ENCODE measurements around the gene FCMR.
"Not testable (repeated sequence)": the region's sequence is repeated elsewhere in the genome, so short reads cannot be mapped to it uniquely, and the experiment has no call there.

FCMR gene

DNA sequence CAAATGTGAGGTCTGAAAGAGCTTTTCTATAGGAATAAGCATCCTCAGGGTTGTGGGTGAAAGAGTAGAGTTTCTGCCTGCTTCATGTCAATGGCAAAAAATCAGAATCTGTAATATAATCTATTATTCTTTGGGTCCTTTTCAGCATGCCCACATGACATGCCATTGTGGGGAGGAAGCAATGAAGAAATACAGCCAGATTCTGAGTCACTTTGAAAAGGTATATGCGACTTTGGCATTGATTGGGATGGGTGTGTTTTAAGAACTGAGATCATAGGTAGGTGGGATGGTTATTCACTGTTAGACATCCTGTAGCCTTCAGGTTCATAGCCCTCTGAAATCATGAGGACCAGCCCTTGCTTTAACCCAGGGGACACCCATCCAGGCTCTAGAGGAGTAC lies 54.5 kb downstream of the FCMR start:
- DNase-seq, result no peak

DNA sequence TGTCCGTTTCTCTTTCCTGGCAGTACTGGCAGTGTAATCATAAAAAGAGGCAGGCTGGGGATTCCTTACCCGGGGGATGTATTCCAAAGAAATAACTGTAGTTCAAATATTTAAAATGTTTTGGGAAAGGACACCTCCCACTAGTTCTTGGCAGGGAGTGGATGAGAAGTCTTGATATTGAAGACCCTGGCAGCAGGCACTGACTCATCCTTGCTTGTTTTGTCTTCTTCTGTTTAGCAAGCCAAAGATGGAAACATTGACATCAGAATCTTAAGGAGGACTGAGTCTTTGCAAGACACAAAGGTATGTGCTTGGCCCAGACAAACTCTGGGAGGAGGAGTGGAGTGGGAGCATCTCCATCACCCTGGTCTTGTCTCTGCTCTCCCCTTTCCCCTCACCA lies 55.7 kb downstream of the FCMR start:
- no peak for DNase-seq

DNA sequence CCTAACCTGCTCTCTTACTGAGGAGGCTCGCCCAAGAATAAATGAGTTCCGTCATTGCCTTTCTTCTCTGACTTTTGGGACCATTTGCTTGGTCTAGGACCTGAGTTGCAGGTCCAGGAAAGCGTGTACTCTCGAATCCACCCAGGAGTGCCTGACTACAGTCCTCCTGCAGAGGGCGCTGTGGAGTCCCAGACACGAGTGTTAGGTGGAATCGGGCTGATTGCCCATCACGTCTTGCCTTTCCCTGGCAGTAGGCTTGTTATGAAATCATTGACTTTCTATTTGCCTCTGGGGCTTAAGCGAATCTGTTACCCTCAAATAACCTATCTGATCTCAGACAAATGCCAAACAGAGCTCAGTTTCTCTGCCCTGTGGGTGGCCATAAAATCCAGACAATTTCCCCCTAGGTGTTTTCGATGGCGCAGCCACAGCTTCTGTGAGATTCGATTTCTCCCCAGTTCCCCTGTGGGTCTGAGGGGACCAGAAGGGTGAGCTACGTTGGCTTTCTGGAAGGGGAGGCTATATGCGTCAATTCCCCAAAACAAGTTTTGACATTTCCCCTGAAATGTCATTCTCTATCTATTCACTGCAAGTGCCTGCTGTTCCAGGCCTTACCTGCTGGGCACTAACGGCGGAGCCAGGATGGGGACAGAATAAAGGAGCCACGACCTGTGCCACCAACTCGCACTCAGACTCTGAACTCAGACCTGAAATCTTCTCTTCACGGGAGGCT lies 56.6 kb downstream of the FCMR start, which contains the start of gene IL20:
IL20 (plus strand) TSS at position 685 of the 733 bp plus-strand sequence. CDS start 230 bp downstream, outside the sequence.
- peak; percentile 13 for DNase-seq

DNA sequence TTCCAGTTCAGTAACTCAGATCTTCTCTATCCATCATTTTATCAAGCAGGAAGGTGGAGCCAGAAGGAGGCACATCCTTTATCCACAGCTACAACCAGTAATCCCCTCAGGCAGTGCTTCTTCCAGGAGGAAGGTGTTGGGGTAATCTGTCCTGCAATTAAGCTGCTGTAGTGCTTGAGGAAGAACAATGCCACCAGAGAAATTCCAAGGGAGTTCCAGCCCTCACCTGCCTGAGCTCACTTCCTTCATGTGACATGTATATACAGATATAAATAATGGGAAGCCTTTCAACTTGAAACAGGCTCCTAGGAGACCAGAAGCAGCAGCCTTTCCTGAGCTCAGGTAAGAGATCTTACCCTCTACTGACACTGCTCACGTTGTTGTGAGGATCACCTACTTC lies 58.5 kb downstream of the FCMR start:
- DNase-seq, result no peak

DNA sequence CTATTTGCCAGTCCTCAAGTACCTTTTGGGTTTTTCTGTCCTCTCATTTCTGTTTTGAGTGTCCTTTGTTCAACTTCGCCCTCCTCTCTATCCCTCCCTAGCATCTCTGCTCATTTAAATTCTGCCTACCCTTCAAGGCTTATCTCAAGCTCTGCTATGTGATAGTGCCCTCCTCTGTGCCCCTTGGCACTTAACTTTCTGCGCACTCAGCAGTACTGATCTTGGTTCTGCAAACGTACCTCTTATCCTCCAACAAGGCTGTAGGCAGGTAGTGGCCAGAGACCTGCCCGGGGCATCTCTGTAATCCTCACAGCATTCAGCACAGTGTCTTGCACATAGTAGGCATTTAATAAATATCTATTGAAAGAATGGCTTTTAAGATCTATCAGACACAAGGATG lies 61.6 kb downstream of the FCMR start:
- no peak for DNase-seq

DNA sequence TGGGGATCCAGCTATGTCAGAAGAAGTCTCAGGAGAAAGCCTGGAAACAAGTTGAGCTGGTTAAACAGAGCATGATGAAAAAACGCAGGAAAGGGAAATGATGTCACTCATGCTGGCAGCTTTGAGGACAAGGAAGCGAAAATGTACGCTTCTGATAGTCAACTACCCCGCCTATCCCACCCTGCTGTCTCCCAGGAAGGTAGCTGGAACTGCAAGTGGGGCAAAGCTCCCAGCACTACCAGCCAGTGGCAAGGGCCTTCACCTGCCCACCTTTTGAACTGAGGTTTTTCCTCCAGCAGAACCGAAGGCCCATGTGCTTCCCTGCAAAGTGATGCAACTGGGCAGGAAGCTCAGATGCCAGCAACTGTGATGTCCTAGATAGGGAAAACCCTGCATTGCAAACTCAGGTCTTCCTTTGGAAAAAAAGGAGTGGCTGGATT lies 62.6 kb downstream of the FCMR start:
- no peak for DNase-seq

DNA sequence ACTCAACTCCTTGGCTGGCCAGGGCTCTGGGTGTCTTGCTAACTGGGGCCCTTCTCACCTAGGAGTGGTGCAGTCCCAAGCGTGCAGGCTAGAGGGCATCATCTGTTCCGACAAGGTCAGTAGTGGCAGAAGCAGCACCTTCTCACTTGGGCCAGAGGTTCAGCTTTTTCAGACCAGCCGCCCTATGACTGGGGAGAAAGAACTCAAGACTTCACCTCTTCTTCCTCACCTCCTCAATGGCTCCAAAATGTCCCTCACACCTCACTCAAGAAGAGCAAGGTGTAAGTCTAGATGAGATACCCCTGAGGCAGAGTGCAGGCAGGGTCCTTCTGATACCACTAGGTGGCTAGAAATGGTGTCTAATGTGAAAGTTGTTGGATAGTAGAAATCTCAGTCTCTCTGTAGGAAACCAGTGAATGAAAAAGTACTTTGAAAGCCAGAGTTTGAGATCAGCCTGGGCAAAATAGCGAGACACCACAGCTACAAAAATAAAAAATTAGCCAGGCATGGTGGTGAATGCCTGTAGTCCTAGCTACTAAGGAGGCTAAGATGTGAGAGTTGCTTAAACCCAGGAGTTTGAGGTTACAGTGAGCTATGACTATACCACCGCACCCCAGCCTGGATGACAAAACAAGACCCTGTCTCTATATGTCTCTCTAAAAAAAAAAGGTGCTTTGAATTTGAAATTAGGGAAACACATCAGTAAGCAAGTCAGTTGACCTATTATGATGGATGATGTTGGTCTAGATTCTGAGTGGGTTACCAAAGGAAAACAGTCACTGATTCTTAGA lies 64.9 kb downstream of the FCMR start:
- DNase-seq, result no peak

DNA sequence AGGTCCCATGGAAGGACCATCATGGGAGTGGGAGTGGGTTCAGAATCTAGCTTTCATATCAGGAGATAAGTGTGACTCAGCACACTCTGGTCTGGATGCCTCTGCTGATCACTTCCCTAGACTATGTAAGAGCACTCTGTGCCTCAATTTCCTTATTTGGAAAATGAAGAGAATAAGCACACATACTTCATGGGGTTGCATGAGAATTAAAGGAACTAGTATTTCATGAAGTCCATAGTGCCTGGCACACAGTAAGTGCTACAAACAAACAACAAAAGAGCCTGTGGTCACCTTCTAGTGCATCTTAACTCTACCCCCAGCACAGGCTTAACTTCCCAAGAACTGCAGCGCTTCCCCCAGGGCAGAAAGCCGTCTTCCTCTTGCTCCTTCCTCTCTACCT lies 65.9 kb downstream of the FCMR start:
- DNase-seq, result no peak

DNA sequence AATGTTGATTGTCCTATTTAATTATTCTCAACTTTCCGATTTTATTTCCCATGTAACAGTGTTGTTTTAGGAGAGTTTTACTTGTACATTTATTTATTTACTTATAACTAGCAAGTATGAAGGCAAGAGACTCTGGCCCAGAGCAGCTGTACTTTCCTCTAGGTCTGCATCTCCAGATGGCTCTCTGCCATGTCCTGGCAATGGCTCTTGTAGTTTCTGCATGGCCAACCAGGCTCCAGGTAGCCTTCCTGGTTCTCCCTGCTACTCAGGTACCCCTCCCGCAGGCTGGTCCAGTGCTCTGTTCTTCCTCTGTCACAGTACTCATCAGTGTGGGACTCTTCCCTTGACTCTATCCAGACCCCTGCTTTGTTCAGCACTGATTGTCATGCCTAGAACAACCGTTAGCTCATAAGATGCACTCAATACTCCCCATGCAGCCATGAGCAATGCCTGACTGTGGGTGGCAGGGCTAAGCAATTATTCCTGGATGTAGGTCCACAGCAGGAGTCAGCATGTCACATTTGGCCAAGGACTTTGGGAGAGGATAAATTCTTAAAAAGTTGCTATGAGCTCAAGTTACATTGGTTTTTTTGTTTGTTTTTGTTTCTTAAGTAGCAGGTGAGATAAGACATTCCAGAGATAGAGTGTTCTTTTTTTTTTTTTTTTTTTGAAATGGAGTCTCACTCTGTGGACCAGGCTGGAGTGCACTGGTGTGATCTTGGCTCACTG lies 67.2 kb downstream of the FCMR start:
- DNase-seq, result no peak

DNA sequence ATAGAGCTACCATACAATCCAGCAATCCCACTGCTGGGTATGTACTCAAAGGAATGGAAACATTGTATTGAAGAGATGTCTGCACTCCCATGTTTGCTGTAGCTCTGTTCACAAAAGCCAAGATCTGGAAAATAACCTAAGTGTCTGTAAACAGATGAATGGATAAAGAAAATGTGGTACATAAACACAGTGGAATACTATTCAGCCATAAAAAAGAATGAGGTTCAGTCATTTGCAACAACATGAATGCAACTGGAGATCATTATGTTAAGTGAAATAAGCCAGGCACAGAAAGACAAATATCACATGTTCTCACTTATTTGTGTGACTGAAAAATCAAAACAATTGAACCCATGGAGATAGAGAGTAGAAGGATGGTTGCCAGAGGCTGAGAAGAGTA lies 68.0 kb downstream of the FCMR start:
- DNase-seq, result not testable (repeated sequence)

Measured in 8988T (cell line).